ENCODE results near the gene RARG. TPM values are rescaled to one million over a fixed set of nuclear protein-coding genes. Genes with fewer than 3 reads are reported as not detected.

RARG gene
- total RNA-seq = 10 to 100 TPM; 34.4 to 38.4 (median 38.0) TPM

DNA sequence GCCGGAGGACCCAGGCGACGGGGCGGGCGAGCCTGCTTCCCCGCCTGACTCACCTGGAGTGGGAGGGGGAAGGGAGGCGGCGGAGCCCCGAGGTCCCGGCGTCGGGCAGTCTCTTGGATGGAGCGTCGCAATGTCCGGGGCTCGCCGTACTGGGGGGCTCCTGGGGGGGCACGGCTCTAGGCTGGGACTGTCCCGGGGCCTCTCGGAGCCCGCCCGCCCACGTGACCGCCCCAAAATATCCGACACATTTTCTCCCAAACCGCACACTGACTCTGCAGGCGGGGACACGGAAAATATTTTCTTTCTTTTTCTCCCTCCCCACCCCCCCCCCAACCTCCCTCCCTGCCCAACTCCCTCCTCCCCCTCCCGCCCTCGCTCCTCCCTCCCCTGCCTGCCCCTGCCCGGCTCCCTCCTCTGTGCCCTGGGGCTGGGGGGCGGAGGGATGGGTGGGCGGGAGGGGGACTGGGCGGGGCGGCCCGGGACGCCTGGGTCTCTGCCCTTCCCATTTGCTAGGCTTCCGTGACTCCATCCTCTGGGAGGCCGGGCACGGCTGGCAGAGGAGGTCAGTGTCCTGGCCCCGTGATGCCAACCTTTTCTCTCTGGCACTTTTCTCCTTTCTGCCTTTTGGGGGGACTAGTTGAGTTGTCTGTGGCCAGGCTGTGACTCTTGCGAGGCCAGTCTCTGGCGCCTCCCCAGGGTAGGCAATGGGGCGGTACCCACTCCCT is at the start of gene RARG:
Gene RARG, minus strand, starts transcription at position 289 of the 725 bp plus-strand sequence. CDS start 4,664 bp downstream, outside the sequence.
- Mint-ChIP-seq H3K9me3 (no peaks in the 10 kb centered on the region), H3K4me3 (peak within 1 kb of the TSS; percentile 85), H3K36me3 (ENCODE audit: insufficient read depth) (peaks cover under 1% of the 10 kb centered on the region), H3K4me1 (ENCODE audit: low read depth) (peaks cover 72% of the 10 kb centered on the region), H3K27me3 (ENCODE audit: low read depth) (no peaks in the 10 kb centered on the region)
- ATAC-seq (peak; percentile 74 to 75), DNase-seq (peak; percentile 71)

- Mint-ChIP-seq H3K36me3 (ENCODE audit: insufficient read depth) (no peaks in the 10 kb centered on the region), H3K4me1 (ENCODE audit: low read depth) (no peaks in the 10 kb centered on the region), H3K4me3 (no peak overlapping the region), H3K27me3 (ENCODE audit: low read depth) (no peaks in the 10 kb centered on the region), H3K9me3 (no peaks in the 10 kb centered on the region)
- no peak for ATAC-seq
- DNase-seq = no peak
These were observed 48.0 kb upstream of the RARG start for GRCh38 chr12:53279888-53280498.

GRCh38 chr12:53279283-53279869 is 47.4 kb upstream of the RARG start:
- no peak overlapping the region for H3K4me3 Mint-ChIP-seq
- ATAC-seq = no peak
- H3K36me3 Mint-ChIP-seq (ENCODE audit: insufficient read depth) = no peaks in the 10 kb centered on the region
- H3K4me1 Mint-ChIP-seq (ENCODE audit: low read depth) = no peaks in the 10 kb centered on the region
- no peaks in the 10 kb centered on the region for H3K27me3 Mint-ChIP-seq (ENCODE audit: low read depth)
- no peak for DNase-seq
- no peaks in the 10 kb centered on the region for H3K9me3 Mint-ChIP-seq

GRCh38 chr12:53277981-53278380 is 46.0 kb upstream of the RARG start:
- H3K4me1 Mint-ChIP-seq (ENCODE audit: low read depth) = no peaks in the 10 kb centered on the region
- no peak overlapping the region for H3K4me3 Mint-ChIP-seq
- no peaks in the 10 kb centered on the region for H3K36me3 Mint-ChIP-seq (ENCODE audit: insufficient read depth)
- DNase-seq (no peak), ATAC-seq (no peak)
- H3K9me3 Mint-ChIP-seq = no peaks in the 10 kb centered on the region
- H3K27me3 Mint-ChIP-seq (ENCODE audit: low read depth) = no peaks in the 10 kb centered on the region

GRCh38 chr12:53276511-53276910 is 44.5 kb upstream of the RARG start:
- Mint-ChIP-seq H3K9me3 (no peaks in the 10 kb centered on the region), H3K4me1 (ENCODE audit: low read depth) (no peaks in the 10 kb centered on the region), H3K4me3 (no peak overlapping the region), H3K27me3 (ENCODE audit: low read depth) (no peaks in the 10 kb centered on the region), H3K36me3 (ENCODE audit: insufficient read depth) (no peaks in the 10 kb centered on the region)
- DNase-seq (no peak), ATAC-seq (no peak)

GRCh38 chr12:53274445-53274844 is 42.4 kb upstream of the RARG start:
- H3K4me1 Mint-ChIP-seq (ENCODE audit: low read depth) = no peaks in the 10 kb centered on the region
- no peaks in the 10 kb centered on the region for H3K9me3 Mint-ChIP-seq
- H3K4me3 Mint-ChIP-seq = no peak overlapping the region
- DNase-seq = no peak
- no peaks in the 10 kb centered on the region for H3K27me3 Mint-ChIP-seq (ENCODE audit: low read depth)
- H3K36me3 Mint-ChIP-seq (ENCODE audit: insufficient read depth) = no peaks in the 10 kb centered on the region
- ATAC-seq = no peak

- ATAC-seq = peak; percentile 6 to 14
- no peaks in the 10 kb centered on the region for H3K36me3 Mint-ChIP-seq (ENCODE audit: insufficient read depth)
- no peak for DNase-seq
- no peaks in the 10 kb centered on the region for H3K9me3 Mint-ChIP-seq
- H3K4me3 Mint-ChIP-seq = peak overlapping the region; percentile 99
- peaks cover 21% of the 10 kb centered on the region for H3K4me1 Mint-ChIP-seq (ENCODE audit: low read depth)
- H3K27me3 Mint-ChIP-seq (ENCODE audit: low read depth) = no peaks in the 10 kb centered on the region
These were observed 36.9 kb upstream of the RARG start for GRCh38 chr12:53268630-53269562.

DNA sequence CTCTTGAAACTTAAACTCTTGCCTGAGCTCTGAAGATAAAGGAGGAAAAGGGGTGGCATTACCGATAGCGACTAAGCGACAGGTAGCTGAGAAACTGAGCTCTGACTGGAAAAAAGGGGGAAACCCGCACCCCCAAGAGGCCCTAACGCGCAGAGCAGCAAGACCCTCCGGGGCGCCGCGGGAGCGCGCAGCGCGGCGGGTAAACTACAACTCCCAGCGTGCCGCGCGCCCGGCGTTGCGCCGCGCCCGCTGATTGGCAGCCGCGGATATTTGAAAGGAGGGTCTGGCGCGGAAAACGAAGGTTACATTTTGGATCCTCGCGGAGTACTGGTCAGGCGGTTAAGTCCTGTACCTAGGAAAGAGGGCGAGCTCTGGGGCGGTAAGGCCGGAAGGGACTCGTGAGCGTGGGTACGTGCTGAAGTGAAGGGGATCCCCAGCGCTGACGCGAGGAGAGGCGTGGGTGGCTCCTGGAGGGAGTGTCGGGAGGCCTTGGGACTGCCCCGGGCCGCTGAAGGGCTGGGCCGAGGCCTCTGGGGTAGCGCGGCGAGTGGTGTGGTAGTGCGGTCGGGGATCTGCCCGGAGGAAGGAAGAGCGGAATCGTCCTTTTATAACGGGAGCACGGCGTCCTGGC is 36.1 kb upstream of the RARG start, which contains the start of gene ESPL1:
Gene ESPL1, plus strand, starts transcription at position 301 of the 631 bp plus-strand sequence. CDS start 468 bp downstream, outside the sequence.
- H3K4me3 Mint-ChIP-seq = peak within 1 kb of the TSS; percentile 99

DNA sequence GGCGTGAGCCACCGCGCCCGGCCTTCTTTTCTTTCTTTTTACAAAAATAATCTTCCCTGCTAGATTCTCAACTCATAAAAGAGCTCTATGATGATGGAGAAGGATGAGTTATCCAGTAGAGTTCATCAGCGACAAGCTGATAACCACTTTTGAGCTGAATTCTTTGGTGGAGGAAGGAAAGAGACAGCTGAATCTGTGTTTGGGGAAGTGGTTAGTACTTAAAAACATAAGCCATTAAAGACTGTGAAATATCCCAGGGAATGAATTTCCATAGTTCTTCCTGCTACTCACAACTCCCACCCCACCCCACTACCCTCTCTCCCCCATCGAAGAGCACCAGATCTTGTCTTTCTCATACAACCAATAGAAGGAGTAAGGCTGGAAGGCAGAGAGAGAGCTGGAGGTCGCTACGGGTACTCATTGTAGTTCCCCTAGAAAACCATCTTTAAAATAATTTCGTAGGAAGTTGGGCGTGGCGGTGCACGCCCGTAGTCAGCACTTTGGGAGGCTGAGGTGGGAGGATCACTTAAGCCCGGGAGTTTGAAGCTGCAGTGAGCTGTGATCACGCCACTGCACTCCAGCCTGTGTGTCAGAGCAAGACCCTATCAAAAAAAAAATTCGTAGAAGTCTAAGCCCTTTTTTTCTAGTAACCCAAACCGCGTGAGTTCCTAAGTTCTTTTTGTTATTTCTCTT is 35.4 kb upstream of the RARG start:
- Mint-ChIP-seq H3K9me3 (no peaks in the 10 kb centered on the region), H3K4me1 (ENCODE audit: low read depth) (peaks cover 21% of the 10 kb centered on the region), H3K4me3 (peak overlapping the region; percentile 99), H3K36me3 (ENCODE audit: insufficient read depth) (no peaks in the 10 kb centered on the region), H3K27me3 (ENCODE audit: low read depth) (no peaks in the 10 kb centered on the region)
- peak; percentile 15 for DNase-seq
- peak; percentile 44 to 48 for ATAC-seq

More for the DNA sequence above, 36.1 kb upstream of the RARG start, which contains the start of gene ESPL1:
- DNase-seq = peak; percentile 74
- peak; percentile 91 to 92 for ATAC-seq
- Mint-ChIP-seq H3K4me1 (ENCODE audit: low read depth) (peaks cover 21% of the 10 kb centered on the region), H3K9me3 (no peaks in the 10 kb centered on the region), H3K36me3 (ENCODE audit: insufficient read depth) (no peaks in the 10 kb centered on the region), H3K27me3 (ENCODE audit: low read depth) (no peaks in the 10 kb centered on the region)

DNA sequence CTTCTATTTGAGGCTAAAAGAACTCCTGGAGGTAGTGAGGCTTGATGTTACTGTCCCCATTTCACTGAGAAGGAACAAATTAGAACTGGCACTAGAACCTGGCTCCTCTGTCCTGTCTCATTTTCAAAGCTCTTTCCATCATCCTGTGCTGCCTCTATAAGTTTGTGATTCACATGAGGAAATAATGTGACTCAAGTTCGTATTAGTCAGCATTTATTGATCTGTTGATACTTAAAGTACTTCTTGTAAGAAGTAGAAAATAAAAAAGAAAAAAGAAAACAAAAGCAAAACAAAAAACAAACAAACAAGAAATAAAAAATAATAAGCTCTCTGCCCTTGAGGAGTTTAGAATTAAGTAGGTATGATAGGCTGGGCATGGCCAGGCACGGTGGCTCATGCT is 33.8 kb upstream of the RARG start:
- DNase-seq (no peak), ATAC-seq (no peak)
- no peaks in the 10 kb centered on the region for H3K9me3 Mint-ChIP-seq
- no peaks in the 10 kb centered on the region for H3K27me3 Mint-ChIP-seq (ENCODE audit: low read depth)
- H3K4me1 Mint-ChIP-seq (ENCODE audit: low read depth) = peaks cover 21% of the 10 kb centered on the region
- no peak overlapping the region for H3K4me3 Mint-ChIP-seq
- no peaks in the 10 kb centered on the region for H3K36me3 Mint-ChIP-seq (ENCODE audit: insufficient read depth)

DNA sequence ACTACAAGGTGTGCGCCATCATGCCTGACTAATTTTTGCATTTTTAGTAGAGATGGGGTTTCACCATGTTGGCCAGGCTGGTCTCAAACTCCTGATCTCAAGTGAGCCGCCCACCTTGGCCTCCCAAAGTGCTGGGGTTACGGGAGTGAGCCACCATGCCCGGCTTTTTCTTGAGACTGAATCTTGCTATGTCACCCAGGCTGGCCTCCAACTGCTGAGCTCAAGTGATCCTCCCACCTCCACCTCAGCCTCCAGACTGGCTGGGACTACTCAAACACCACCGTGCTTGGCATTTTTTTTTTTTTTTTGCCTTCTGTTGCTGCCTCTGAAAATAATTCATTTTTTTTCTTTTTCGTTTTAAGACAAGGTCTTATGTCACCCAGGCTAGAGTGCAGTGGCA is 27.9 kb upstream of the RARG start:
- Mint-ChIP-seq H3K4me3 (no peak overlapping the region), H3K4me1 (ENCODE audit: low read depth) (peaks cover 17% of the 10 kb centered on the region), H3K9me3 (no peaks in the 10 kb centered on the region), H3K27me3 (ENCODE audit: low read depth) (no peaks in the 10 kb centered on the region), H3K36me3 (ENCODE audit: insufficient read depth) (no peaks in the 10 kb centered on the region)
- ATAC-seq (no peak), DNase-seq (no peak)

DNA sequence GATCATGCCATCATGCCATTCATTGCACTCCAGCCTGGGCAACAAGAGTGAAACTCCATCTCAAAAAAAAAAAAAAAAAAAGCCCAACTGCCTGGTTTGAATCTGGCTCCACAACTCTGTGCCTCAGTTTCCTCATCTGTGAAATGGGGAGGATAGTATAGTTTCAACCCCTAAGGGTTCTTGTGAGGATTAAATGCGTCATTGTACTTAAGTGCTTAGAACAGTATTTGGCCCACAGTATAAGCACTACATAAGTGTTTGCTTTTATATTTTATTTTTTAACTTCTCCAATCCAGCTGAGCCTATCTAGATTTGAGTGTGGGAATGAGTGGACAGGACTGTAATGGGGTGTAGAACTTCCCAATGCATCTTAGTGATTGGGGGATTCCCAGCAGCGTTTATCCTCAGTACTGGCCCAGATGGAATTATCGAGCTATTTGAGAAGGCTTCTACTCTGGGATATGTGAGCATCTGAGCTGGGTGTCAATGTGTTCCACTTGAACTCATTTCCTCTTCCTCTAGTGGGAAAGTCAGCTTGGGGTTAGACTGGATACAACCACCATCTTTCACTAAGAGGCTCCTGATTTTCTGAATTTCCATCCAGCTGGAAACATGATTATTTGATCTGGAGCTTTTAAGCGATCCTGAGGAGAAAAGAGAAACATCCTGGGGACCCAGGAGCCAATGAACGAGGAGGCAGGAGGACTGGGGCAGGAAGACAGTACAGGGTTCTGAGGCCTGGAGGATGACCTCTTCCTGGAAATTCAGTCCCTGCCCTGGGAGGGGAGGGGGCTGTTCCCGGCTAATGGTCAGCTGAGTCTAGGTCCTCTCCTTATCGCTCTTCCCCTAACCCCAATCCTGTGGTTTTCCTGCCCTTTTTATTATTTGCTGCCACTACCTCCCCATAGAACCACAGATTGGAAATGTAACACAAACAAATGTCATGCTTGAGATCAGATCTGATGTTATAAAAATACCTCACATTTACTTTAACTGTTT is 26.8 kb upstream of the RARG start:
- no peak for DNase-seq
- Mint-ChIP-seq H3K4me3 (no peak overlapping the region), H3K27me3 (ENCODE audit: low read depth) (no peaks in the 10 kb centered on the region), H3K4me1 (ENCODE audit: low read depth) (peaks cover 25% of the 10 kb centered on the region), H3K36me3 (ENCODE audit: insufficient read depth) (peaks cover 3% of the 10 kb centered on the region), H3K9me3 (no peaks in the 10 kb centered on the region)
- ATAC-seq = no peak

Measured in activated T-cell treated with anti-CD3 and anti-CD28 coated beads, Interleukin-2, amount 50 U/mL, for 4 hours (primary cell).